ENCODE measurements around the gene DMBX1.
A peak's percentile ranks its signal among the peaks of the same experiment; 100 is the strongest.

DMBX1 gene

GRCh38 chr1:46490656-46491442 lies 1.2 kb downstream of the DMBX1 start:
- TF ChIP-seq TOX (CRISPR knock-in tag; IDR thresholded peaks at IDR 0.05; ENCODE audit: borderline replicate concordance) (no peak), ESRRG (CRISPR knock-in tag; IDR thresholded peaks at IDR 0.05) (no peak), ZNF8 (CRISPR knock-in tag; IDR thresholded peaks at IDR 0.05) (no peak), ZNF70 (CRISPR knock-in tag; IDR thresholded peaks at IDR 0.05) (no peak), SNAI2 (CRISPR knock-in tag; IDR thresholded peaks at IDR 0.05) (no peak), PPARA (CRISPR knock-in tag; IDR thresholded peaks at IDR 0.05; ENCODE audit: borderline replicate concordance) (no peak), CSDC2 (CRISPR knock-in tag; IDR thresholded peaks at IDR 0.05) (no peak), PATZ1 (CRISPR knock-in tag; IDR thresholded peaks at IDR 0.05; ENCODE audit: borderline replicate concordance) (no peak), ISL1 (CRISPR knock-in tag; IDR thresholded peaks at IDR 0.05) (no peak), TSHZ2 (CRISPR knock-in tag; IDR thresholded peaks at IDR 0.05) (no peak), GLIS3 (CRISPR knock-in tag; IDR thresholded peaks at IDR 0.05) (no peak), ZFP3 (CRISPR knock-in tag; IDR thresholded peaks at IDR 0.05) (no peak), ARNTL (CRISPR knock-in tag; IDR thresholded peaks at IDR 0.05; ENCODE audit: borderline replicate concordance, low read depth) (no peak)
- TF ChIP-seq, protein P1, sequence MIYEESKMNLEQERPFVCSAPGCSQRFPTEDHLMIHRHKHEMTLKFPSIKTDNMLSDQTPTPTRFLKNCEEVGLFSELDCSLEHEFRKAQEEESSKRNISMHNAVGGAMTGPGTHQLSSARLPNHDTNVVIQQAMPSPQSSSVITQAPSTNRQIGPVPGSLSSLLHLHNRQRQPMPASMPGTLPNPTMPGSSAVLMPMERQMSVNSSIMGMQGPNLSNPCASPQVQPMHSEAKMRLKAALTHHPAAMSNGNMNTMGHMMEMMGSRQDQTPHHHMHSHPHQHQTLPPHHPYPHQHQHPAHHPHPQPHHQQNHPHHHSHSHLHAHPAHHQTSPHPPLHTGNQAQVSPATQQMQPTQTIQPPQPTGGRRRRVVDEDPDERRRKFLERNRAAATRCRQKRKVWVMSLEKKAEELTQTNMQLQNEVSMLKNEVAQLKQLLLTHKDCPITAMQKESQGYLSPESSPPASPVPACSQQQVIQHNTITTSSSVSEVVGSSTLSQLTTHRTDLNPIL (CRISPR knock-in tag; IDR thresholded peaks at IDR 0.05; ENCODE audit: low read depth) = no peak
- TF ChIP-seq, protein P2, sequence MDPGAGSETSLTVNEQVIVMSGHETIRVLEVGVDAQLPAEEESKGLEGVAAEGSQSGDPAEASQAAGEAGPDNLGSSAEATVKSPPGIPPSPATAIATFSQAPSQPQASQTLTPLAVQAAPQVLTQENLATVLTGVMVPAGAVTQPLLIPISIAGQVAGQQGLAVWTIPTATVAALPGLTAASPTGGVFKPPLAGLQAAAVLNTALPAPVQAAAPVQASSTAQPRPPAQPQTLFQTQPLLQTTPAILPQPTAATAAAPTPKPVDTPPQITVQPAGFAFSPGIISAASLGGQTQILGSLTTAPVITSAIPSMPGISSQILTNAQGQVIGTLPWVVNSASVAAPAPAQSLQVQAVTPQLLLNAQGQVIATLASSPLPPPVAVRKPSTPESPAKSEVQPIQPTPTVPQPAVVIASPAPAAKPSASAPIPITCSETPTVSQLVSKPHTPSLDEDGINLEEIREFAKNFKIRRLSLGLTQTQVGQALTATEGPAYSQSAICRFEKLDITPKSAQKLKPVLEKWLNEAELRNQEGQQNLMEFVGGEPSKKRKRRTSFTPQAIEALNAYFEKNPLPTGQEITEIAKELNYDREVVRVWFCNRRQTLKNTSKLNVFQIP (CRISPR knock-in tag; IDR thresholded peaks at IDR 0.05; ENCODE audit: borderline replicate concordance, low read depth) = no peak
- ATAC-seq = peak; percentile 5; the same call in 2 of the 3 replicates

DNA sequence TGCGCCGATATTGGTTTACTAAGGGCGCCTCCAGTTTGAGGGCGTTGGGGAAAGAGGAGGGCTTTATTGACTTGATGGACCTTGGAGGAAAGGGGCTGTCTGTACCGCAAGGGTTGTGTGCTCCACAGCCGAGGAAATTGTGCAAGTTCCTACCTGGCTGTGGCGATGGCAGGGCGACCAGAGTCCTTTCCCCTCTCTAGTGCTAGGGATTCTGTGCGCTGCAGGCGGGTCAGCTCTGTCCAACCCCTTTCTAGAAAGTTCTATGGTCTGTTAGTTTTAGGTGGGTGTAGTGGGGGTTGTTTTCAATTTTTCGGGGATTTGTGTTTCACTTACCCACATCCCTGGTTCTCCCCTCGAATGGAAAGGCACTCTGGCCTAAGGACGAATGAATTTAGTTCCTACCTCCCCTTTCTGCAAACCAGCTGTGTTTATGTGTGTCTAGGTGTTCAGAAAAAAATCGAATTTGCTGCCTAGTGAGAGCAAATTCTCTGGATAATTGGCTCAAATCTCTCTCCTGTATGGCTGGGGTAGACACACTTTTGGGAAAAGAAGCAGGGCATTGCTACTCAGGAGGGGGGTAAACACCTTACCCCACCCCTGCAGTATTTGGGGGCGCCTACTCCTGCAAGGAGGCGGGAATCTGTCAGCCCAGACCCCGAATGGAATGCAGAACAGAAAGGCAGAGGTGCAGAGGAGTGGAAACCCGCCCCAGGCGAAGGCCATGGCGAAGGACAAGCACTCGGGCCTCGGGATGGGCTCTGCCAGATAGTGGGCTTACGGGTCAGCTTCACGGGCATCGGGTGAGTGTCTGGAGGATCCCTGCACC lies 2.0 kb downstream of the DMBX1 start:
- ATAC-seq = no peak
- TF ChIP-seq, protein P1 (CRISPR knock-in tag; IDR thresholded peaks at IDR 0.05; ENCODE audit: low read depth) = no peak
- TF ChIP-seq ESRRG (CRISPR knock-in tag; IDR thresholded peaks at IDR 0.05) = no peak
- no peak for TF ChIP-seq PATZ1 (CRISPR knock-in tag; IDR thresholded peaks at IDR 0.05; ENCODE audit: borderline replicate concordance)
- TF ChIP-seq CSRNP3 (CRISPR knock-in tag; IDR thresholded peaks at IDR 0.05) = no peak
- no peak for TF ChIP-seq ARNTL (CRISPR knock-in tag; IDR thresholded peaks at IDR 0.05; ENCODE audit: borderline replicate concordance, low read depth)
- no peak for TF ChIP-seq ZFP30 (CRISPR knock-in tag; IDR thresholded peaks at IDR 0.05)
- TF ChIP-seq TSHZ2 (CRISPR knock-in tag; IDR thresholded peaks at IDR 0.05) = no peak
- no peak for TF ChIP-seq PPARA (CRISPR knock-in tag; IDR thresholded peaks at IDR 0.05; ENCODE audit: borderline replicate concordance)
- no peak for TF ChIP-seq ISL1 (CRISPR knock-in tag; IDR thresholded peaks at IDR 0.05)
- no peak for TF ChIP-seq ZFP3 (CRISPR knock-in tag; IDR thresholded peaks at IDR 0.05)
- no peak for TF ChIP-seq RARB (CRISPR knock-in tag; IDR thresholded peaks at IDR 0.05)
- no peak for TF ChIP-seq OSR1 (CRISPR knock-in tag; IDR thresholded peaks at IDR 0.05)
- no peak for TF ChIP-seq SNAI2 (CRISPR knock-in tag; IDR thresholded peaks at IDR 0.05)

All from SK-N-SH treated with all-trans-retinoic acid at 6 μM for 48 hours (cell line).